GM18909 (cell line): ENCODE results near the gene RAD9A.

Experiments
- ATAC-seq: cut with Tn5 transposase; IDR thresholded peaks from one replicate; pipeline ENCODE4 v1.9.1; 2021; ENCODE audit warnings: mild to moderate bottlenecking; ENCODE audit not compliant: unreplicated experiment, poor library complexity

Gene RAD9A

GRCh38 chr11:67391304-67392182 lies at the start of gene RAD9A:
RAD9A (plus strand) TSS chr11:67391986; CDS start chr11:67392045, 59 bp downstream.
- ATAC-seq, result peak; percentile 69

- no peak for ATAC-seq
These were observed 47.5 kb upstream of the RAD9A start for GRCh38 chr11:67344264-67344663.

GRCh38 chr11:67345247-67345919 lies 46.4 kb upstream of the RAD9A start:
- ATAC-seq, result no peak

- ATAC-seq, result no peak
These were observed 45.6 kb upstream of the RAD9A start for GRCh38 chr11:67345920-67346819.

- ATAC-seq, result no peak
These were observed 43.6 kb upstream of the RAD9A start for GRCh38 chr11:67347964-67348749.

- no peak for ATAC-seq
These were observed 42.8 kb upstream of the RAD9A start for GRCh38 chr11:67349036-67349435.

- ATAC-seq, result no peak
These were observed 42.3 kb upstream of the RAD9A start for GRCh38 chr11:67349457-67349856.

GRCh38 chr11:67349928-67350465 lies 41.8 kb upstream of the RAD9A start:
- ATAC-seq, result no peak

- no peak for ATAC-seq
These were observed 40.3 kb upstream of the RAD9A start for GRCh38 chr11:67351275-67352005.

GRCh38 chr11:67352546-67353316 lies 39.1 kb upstream of the RAD9A start:
- peak; percentile 13 for ATAC-seq

GRCh38 chr11:67353317-67354074 lies 38.3 kb upstream of the RAD9A start, which contains the start of gene POLD4:
POLD4 (minus strand) TSS chr11:67353546; CDS start chr11:67353399, 147 bp downstream.
- peak; percentile 78 for ATAC-seq

- ATAC-seq, result peak; percentile 3
These were observed 37.4 kb upstream of the RAD9A start for GRCh38 chr11:67354075-67355022.

- no peak for ATAC-seq
These were observed 36.6 kb upstream of the RAD9A start for GRCh38 chr11:67355023-67355793.

GRCh38 chr11:67355794-67356386 lies 35.9 kb upstream of the RAD9A start:
- no peak for ATAC-seq

GRCh38 chr11:67356387-67356863 lies 35.4 kb upstream of the RAD9A start:
- ATAC-seq, result no peak
